Smooth muscle cell (in vitro differentiated cells): ENCODE results near the gene CXorf58. TPM values are rescaled to one million over a fixed set of nuclear protein-coding genes. Genes with fewer than 3 reads are reported as not detected.

ENCODE experiments used
- DNase-seq: peaks from one replicate; lab custom pipeline; 2025; ENCODE audit not compliant: unreplicated experiment; lab: John Stamatoyannopoulos, UW
- H2AFZ ChIP-seq: fragments of 200-600 bp; sonication (generic); 2 replicates; pipeline ENCODE4 v1.6.0; 2016; ENCODE audit warnings: antibody characterized with exemption, low read depth, mild to moderate bottlenecking
- H3F3A ChIP-seq: fragments of 200-600 bp; sonication (generic); 2 replicates; pipeline ENCODE4 v1.6.0; 2017; ENCODE audit warnings: antibody characterized with exemption, low read depth
- H3K27ac ChIP-seq: fragments of 200-600 bp; sonication (generic); 2 replicates; pipeline ENCODE4 v1.5.1; 2016; ENCODE audit warnings: low read depth, mild to moderate bottlenecking
- H3K27me3 ChIP-seq: fragments of 200-600 bp; sonication (generic); 2 replicates; pipeline ENCODE4 v1.6.1; 2016; ENCODE audit warnings: low read depth, mild to moderate bottlenecking
- H3K36me3 ChIP-seq: fragments of 200-600 bp; sonication (generic); 2 replicates; pipeline ENCODE4 v1.5.1; 2016; ENCODE audit warnings: low read depth
- H3K4me1 ChIP-seq: fragments of 200-600 bp; sonication (generic); 2 replicates; pipeline ENCODE4 v1.5.1; 2016; ENCODE audit warnings: low read depth
- H3K4me2 ChIP-seq: fragments of 200-600 bp; sonication (generic); 2 replicates; pipeline ENCODE4 v1.6.0; 2016; ENCODE audit warnings: mild to moderate bottlenecking
- H3K4me3 ChIP-seq: fragments of 200-600 bp; sonication (generic); 2 replicates; pipeline ENCODE4 v1.5.1; 2016; ENCODE audit warnings: mild to moderate bottlenecking
- H3K79me2 ChIP-seq: fragments of 200-600 bp; sonication (generic); 2 replicates; pipeline ENCODE4 v1.6.0; 2016; ENCODE audit warnings: low read depth, mild to moderate bottlenecking
- H3K9ac ChIP-seq: fragments of 200-600 bp; sonication (generic); 2 replicates; pipeline ENCODE4 v1.6.0; 2016; ENCODE audit warnings: low read depth
- H3K9me3 ChIP-seq: fragments of 200-600 bp; sonication (generic); replicated peaks from 2 replicates; pipeline ENCODE4 v1.5.1; 2016; ENCODE audit warnings: low read depth
- H4K20me1 ChIP-seq: fragments of 200-600 bp; sonication (generic); 2 replicates; pipeline ENCODE4 v1.6.0; 2016; ENCODE audit warnings: low read depth
- CTCF ChIP-seq: fragments of 200-600 bp; sonication (generic); IDR thresholded peaks from 2 replicates; pipeline ENCODE4 v1.5.1; 2017; ENCODE audit warnings: borderline replicate concordance, mild to moderate bottlenecking, antibody characterized with exemption; ENCODE audit not compliant: insufficient read depth, poor library complexity, severe bottlenecking
- WGBS: methylation state at CpG from one replicate; pipeline ENCODE4 v1.1.7; 2016; ENCODE audit warnings: low lambda C conversion rate; 5-methylcytosine and 5-hydroxymethylcytosine counted together
- polyA plus RNA-seq: library from polyadenylated mRNA; unstranded; fragments of >200 nt; fragmentation: Nextera tagmentation; extraction: Ambion mirVana; gene quantifications from 2 replicates; pipeline ENCODE4 v1.2.1, GENCODE V29; 2016
- total RNA-seq: library from RNA; depleted of rRNA; stranded (reverse); fragments of >200 nt; gene quantifications from 2 replicates; pipeline ENCODE4 v1.2.3, GENCODE V29; 2014

The CXorf58 gene
- total and polyA plus RNA-seq, 2 experiments from 2014 or later, result not detected

GRCh38 chrX:23936180-23936579 lies 28.4 kb downstream of the CXorf58 start:
- TF ChIP-seq CTCF, result no peak
- H4K20me1 ChIP-seq, result no peaks in the 10 kb centered on the region
- WGBS, result 45% methylated on average over 1 of the region's 1 CpG
- H3K9ac ChIP-seq, result no peak overlapping the region
- H2AFZ ChIP-seq, result no peak overlapping the region
- H3K4me3 ChIP-seq, result no peak overlapping the region
- no peaks in the 10 kb centered on the region for H3K4me1 ChIP-seq
- no peaks in the 10 kb centered on the region for H3K79me2 ChIP-seq
- no peaks in the 10 kb centered on the region for H3K36me3 ChIP-seq
- H3K4me2 ChIP-seq, result no peak overlapping the region
- H3K27me3 ChIP-seq, result no peaks in the 10 kb centered on the region
- H3F3A ChIP-seq, result no peaks in the 10 kb centered on the region
- DNase-seq, result no peak
- H3K9me3 ChIP-seq, result no peaks in the 10 kb centered on the region
- no peak overlapping the region for H3K27ac ChIP-seq

GRCh38 chrX:23937100-23937499 lies 29.3 kb downstream of the CXorf58 start:
- H3K9me3 ChIP-seq, result no peaks in the 10 kb centered on the region
- no peak overlapping the region for H3K4me3 ChIP-seq
- H3K27ac ChIP-seq, result no peak overlapping the region
- no peaks in the 10 kb centered on the region for H3K4me1 ChIP-seq
- no peaks in the 10 kb centered on the region for H3F3A ChIP-seq
- no peak for TF ChIP-seq CTCF
- no peaks in the 10 kb centered on the region for H3K79me2 ChIP-seq
- H2AFZ ChIP-seq, result no peak overlapping the region
- no peak overlapping the region for H3K9ac ChIP-seq
- 76% methylated on average over 4 of the region's 4 CpGs for WGBS
- no peaks in the 10 kb centered on the region for H3K36me3 ChIP-seq
- H4K20me1 ChIP-seq, result no peaks in the 10 kb centered on the region
- no peak for DNase-seq
- no peaks in the 10 kb centered on the region for H3K27me3 ChIP-seq
- no peak overlapping the region for H3K4me2 ChIP-seq

GRCh38 chrX:23938690-23939089 lies 30.9 kb downstream of the CXorf58 start:
- no peak for DNase-seq
- TF ChIP-seq CTCF, result no peak
- 93% methylated on average over 1 of the region's 1 CpG for WGBS
- H3K79me2 ChIP-seq, result no peaks in the 10 kb centered on the region
- no peak overlapping the region for H3K4me2 ChIP-seq
- no peak overlapping the region for H2AFZ ChIP-seq
- H3K4me1 ChIP-seq, result no peaks in the 10 kb centered on the region
- H3K4me3 ChIP-seq, result no peak overlapping the region
- no peaks in the 10 kb centered on the region for H3K27me3 ChIP-seq
- H3K27ac ChIP-seq, result no peak overlapping the region
- H3K36me3 ChIP-seq, result no peaks in the 10 kb centered on the region
- no peaks in the 10 kb centered on the region for H4K20me1 ChIP-seq
- H3K9me3 ChIP-seq, result no peaks in the 10 kb centered on the region
- H3F3A ChIP-seq, result no peaks in the 10 kb centered on the region
- H3K9ac ChIP-seq, result no peak overlapping the region

DNA sequence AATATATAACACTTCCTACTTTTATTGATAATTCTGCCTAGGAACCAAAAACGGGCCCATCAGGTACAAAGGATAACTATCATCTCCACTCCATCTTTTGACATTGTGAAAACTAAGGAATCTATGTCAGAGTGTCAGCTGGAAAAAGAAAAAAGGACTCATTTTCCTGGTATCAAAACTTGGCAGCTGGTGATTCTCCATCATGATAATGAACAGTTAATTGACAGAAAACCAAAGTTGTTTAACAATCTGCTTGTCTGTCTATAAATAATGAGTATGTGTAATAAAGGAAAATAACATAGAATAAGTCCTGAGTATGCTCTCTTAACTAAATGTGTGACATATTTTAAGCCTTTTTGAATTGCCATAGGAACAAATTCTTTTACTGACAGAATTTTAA lies 31.4 kb downstream of the CXorf58 start:
- Histone ChIP-seq H4K20me1 (no peaks in the 10 kb centered on the region), H3F3A (no peaks in the 10 kb centered on the region), H2AFZ (no peak overlapping the region), H3K4me3 (no peak overlapping the region), H3K9ac (no peak overlapping the region), H3K36me3 (no peaks in the 10 kb centered on the region), H3K9me3 (no peaks in the 10 kb centered on the region), H3K27ac (no peak overlapping the region), H3K4me2 (no peak overlapping the region), H3K4me1 (no peaks in the 10 kb centered on the region), H3K27me3 (no peaks in the 10 kb centered on the region), H3K79me2 (no peaks in the 10 kb centered on the region)
- 94% methylated on average over 1 of the region's 1 CpG for WGBS
- no peak for DNase-seq
- TF ChIP-seq CTCF, result no peak
